Astrocyte (in vitro differentiated cells and primary cell): Measurements from ENCODE around the gene HIVEP2. TPM values are rescaled to one million over a fixed set of nuclear protein-coding genes. Genes with fewer than 3 reads are reported as not detected.

Source experiments
- DNase-seq: peaks from one replicate; pipeline ENCODE4 v3.0.0-alpha.2; 2010; ENCODE audit warnings: low read depth
- FAIRE-seq: peaks from 2 replicates; lab custom pipeline; 2011; peaks lifted over from hg19 to GRCh38; lab: Jason Lieb, UNC
- H2AFZ ChIP-seq: 2 replicates; pipeline ENCODE4 v1.6.0; 2012; ENCODE audit warnings: low read depth, low read length, inconsistent platforms
- H3K27ac ChIP-seq: 2 replicates; pipeline ENCODE4 v1.5.1; 2011; ENCODE audit warnings: low read depth, low read length, inconsistent platforms
- H3K27me3 ChIP-seq: 2 replicates; pipeline ENCODE4 v1.6.0; 2011; ENCODE audit warnings: low read length, inconsistent platforms; ENCODE audit not compliant: insufficient read depth
- H3K36me3 ChIP-seq: 2 replicates; pipeline ENCODE4 v1.5.1; 2011; ENCODE audit warnings: low read length, inconsistent platforms; ENCODE audit not compliant: insufficient read depth
- H3K4me1 ChIP-seq: 2 replicates; pipeline ENCODE4 v1.5.1; 2011; ENCODE audit warnings: low read length, inconsistent platforms; ENCODE audit not compliant: insufficient read depth
- H3K4me2 ChIP-seq: 2 replicates; pipeline ENCODE4 v1.6.0; 2012; ENCODE audit warnings: low read length, inconsistent platforms
- H3K4me3 ChIP-seq: 2 replicates; pipeline ENCODE4 v1.5.1; 2011; ENCODE audit warnings: low read depth, mild to moderate bottlenecking, low read length, inconsistent platforms; ENCODE audit not compliant: insufficient read depth
- H3K79me2 ChIP-seq: 2 replicates; pipeline ENCODE4 v1.6.0; 2012; ENCODE audit warnings: mild to moderate bottlenecking, low read length, inconsistent platforms; ENCODE audit not compliant: insufficient read depth
- H3K9ac ChIP-seq: 2 replicates; pipeline ENCODE4 v1.6.0; 2012; ENCODE audit warnings: mild to moderate bottlenecking, low read length, inconsistent platforms
- H3K9me3 ChIP-seq: 2 replicates; pipeline ENCODE4 v1.5.1; 2012; ENCODE audit warnings: low read depth, mild to moderate bottlenecking, low read length, inconsistent platforms; ENCODE audit not compliant: insufficient read depth
- H4K20me1 ChIP-seq: 2 replicates; pipeline ENCODE4 v1.6.0; 2012; ENCODE audit warnings: low read length, inconsistent platforms; ENCODE audit not compliant: insufficient read depth
- H3K27ac Mint-ChIP-seq: one replicate; pipeline ENCODE4 v1.8.0; 2021; ENCODE audit warnings: mild to moderate bottlenecking, mixed read lengths; ENCODE audit not compliant: unreplicated experiment
- H3K27me3 Mint-ChIP-seq: one replicate; pipeline ENCODE4 v1.8.0; 2021; ENCODE audit warnings: low read depth, mixed read lengths; ENCODE audit not compliant: unreplicated experiment
- H3K36me3 Mint-ChIP-seq: one replicate; pipeline ENCODE4 v1.8.0; 2021; ENCODE audit warnings: low read depth, mixed read lengths; ENCODE audit not compliant: unreplicated experiment
- H3K4me1 Mint-ChIP-seq: one replicate; pipeline ENCODE4 v1.8.0; 2021; ENCODE audit warnings: low read depth, mixed read lengths; ENCODE audit not compliant: unreplicated experiment
- H3K4me3 Mint-ChIP-seq: one replicate; pipeline ENCODE4 v1.8.0; 2021; ENCODE audit warnings: mild to moderate bottlenecking, moderate library complexity, mixed read lengths; ENCODE audit not compliant: unreplicated experiment
- H3K9me3 Mint-ChIP-seq: one replicate; pipeline ENCODE4 v1.8.0; 2021; ENCODE audit warnings: mild to moderate bottlenecking, mixed read lengths; ENCODE audit not compliant: unreplicated experiment
- EZH2 ChIP-seq: IDR thresholded peaks from 2 replicates; pipeline ENCODE4 v1.6.1; 2012; ENCODE audit warnings: mild to moderate bottlenecking, low read length, inconsistent platforms; ENCODE audit not compliant: insufficient read depth
- total RNA-seq: library from RNA; stranded (reverse); gene quantifications from 2 replicates; pipeline ENCODE4 v1.2.1, GENCODE V29; 2021
- TF ChIP-seq, protein P1 (sequence below): IDR thresholded peaks from 2 replicates; pipeline ENCODE4 v1.5.1; 2011; ENCODE audit warnings: low read depth, mild to moderate bottlenecking, inconsistent platforms, low read length, moderate library complexity; ENCODE audit not compliant: insufficient read depth

HIVEP2 gene
- total RNA-seq, 1 donor from 2014 or later: 21.2 TPM

DNA sequence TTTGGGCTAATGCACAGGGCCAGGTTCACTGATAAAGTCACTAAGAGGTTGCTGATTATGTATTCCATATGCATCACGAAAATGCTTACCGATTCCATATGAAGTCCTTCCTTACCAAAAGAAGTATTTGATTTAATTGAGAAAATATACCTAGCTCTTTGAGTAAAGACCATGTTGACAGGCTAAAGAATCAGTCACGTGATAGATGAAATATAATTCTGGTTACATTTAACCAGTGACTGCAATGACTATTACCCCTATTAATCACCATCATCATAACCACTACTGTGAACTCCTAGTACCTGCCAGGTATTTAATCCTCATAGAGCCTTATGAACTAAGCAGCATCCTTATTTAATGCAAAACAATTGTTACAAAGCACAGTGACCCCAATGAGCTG is 110.1 kb downstream of the HIVEP2 start:
- H3K4me2 ChIP-seq: no peak overlapping the region
- no peaks in the 10 kb centered on the region for H4K20me1 ChIP-seq
- Mint-ChIP-seq H3K36me3 (no peaks in the 10 kb centered on the region), H3K27me3 (no peaks in the 10 kb centered on the region), H3K9me3 (no peaks in the 10 kb centered on the region), H3K4me3 (no peak overlapping the region), H3K27ac (no peak overlapping the region), H3K4me1 (peaks cover 42% of the 10 kb centered on the region)
- H2AFZ ChIP-seq: no peak overlapping the region
- DNase-seq (no peak), FAIRE-seq (no peak)
- H3K9ac ChIP-seq: no peak overlapping the region
- no peak overlapping the region for H3K4me3 ChIP-seq
- H3K27ac ChIP-seq: no peak overlapping the region
- no peaks in the 10 kb centered on the region for H3K36me3 ChIP-seq
- H3K27me3 ChIP-seq: no peaks in the 10 kb centered on the region
- no peaks in the 10 kb centered on the region for H3K9me3 ChIP-seq
- TF ChIP-seq, protein P1, sequence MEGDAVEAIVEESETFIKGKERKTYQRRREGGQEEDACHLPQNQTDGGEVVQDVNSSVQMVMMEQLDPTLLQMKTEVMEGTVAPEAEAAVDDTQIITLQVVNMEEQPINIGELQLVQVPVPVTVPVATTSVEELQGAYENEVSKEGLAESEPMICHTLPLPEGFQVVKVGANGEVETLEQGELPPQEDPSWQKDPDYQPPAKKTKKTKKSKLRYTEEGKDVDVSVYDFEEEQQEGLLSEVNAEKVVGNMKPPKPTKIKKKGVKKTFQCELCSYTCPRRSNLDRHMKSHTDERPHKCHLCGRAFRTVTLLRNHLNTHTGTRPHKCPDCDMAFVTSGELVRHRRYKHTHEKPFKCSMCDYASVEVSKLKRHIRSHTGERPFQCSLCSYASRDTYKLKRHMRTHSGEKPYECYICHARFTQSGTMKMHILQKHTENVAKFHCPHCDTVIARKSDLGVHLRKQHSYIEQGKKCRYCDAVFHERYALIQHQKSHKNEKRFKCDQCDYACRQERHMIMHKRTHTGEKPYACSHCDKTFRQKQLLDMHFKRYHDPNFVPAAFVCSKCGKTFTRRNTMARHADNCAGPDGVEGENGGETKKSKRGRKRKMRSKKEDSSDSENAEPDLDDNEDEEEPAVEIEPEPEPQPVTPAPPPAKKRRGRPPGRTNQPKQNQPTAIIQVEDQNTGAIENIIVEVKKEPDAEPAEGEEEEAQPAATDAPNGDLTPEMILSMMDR: no peak
- no peak for TF ChIP-seq EZH2
- H3K79me2 ChIP-seq: peaks cover 40% of the 10 kb centered on the region
- peaks cover 29% of the 10 kb centered on the region for H3K4me1 ChIP-seq

DNA sequence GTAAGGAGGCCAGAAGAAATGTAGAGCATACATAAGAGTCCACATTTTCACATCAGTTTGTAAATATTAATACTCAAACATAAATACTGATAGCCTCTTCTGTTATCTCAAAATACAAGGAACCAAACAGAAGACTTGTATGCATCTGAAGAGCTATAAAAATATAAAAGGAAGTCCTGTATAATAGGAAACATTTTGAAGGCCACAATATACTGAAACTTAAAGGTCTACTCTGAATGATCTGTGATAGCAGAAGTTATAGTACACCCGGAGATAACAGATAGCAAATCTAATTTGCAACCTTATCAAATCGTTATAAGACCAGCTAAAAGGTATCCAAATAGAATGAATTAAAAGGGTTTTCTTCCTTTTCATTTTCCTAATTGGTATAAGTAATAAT is 111.2 kb downstream of the HIVEP2 start:
- H3K36me3 ChIP-seq: no peaks in the 10 kb centered on the region
- Mint-ChIP-seq H3K9me3 (no peaks in the 10 kb centered on the region), H3K27me3 (no peaks in the 10 kb centered on the region), H3K27ac (no peak overlapping the region), H3K4me1 (peaks cover 36% of the 10 kb centered on the region), H3K4me3 (no peak overlapping the region), H3K36me3 (no peaks in the 10 kb centered on the region)
- H3K27ac ChIP-seq: peak overlapping the region; percentile 86
- DNase-seq (no peak), FAIRE-seq (no peak)
- H3K4me3 ChIP-seq: no peak overlapping the region
- TF ChIP-seq EZH2: no peak
- TF ChIP-seq, protein P1: no peak
- peaks cover 34% of the 10 kb centered on the region for H3K79me2 ChIP-seq
- H3K9me3 ChIP-seq: no peaks in the 10 kb centered on the region
- H3K9ac ChIP-seq: peak overlapping the region; percentile 62
- H3K4me1 ChIP-seq: peaks cover 20% of the 10 kb centered on the region
- no peaks in the 10 kb centered on the region for H4K20me1 ChIP-seq
- H3K4me2 ChIP-seq: peak overlapping the region; percentile 64
- no peaks in the 10 kb centered on the region for H3K27me3 ChIP-seq
- no peak overlapping the region for H2AFZ ChIP-seq

DNA sequence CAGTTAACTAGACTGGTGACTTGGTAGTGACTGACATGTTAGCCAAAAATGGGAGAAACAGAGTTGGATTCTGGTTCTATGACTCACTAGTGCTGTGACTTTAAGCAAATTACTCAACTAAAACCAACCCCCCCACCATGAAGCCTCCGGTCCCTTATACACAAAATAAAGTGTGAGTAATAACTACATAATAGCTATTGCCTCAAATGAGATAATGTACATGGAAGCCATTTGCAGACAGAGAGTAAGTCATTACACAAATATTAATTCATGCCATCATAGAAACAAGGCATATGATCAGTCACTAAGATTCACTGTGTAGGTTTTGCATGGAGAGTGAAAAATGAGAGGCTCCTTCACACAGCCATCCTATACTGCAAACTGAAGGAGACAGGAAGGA is 111.9 kb downstream of the HIVEP2 start:
- H3K4me2 ChIP-seq: peak overlapping the region; percentile 64
- H3K36me3 ChIP-seq: no peaks in the 10 kb centered on the region
- peak overlapping the region; percentile 86 for H3K27ac ChIP-seq
- no peak overlapping the region for H3K4me3 ChIP-seq
- no peaks in the 10 kb centered on the region for H4K20me1 ChIP-seq
- no peaks in the 10 kb centered on the region for H3K27me3 ChIP-seq
- H3K4me3 Mint-ChIP-seq: no peak overlapping the region
- peaks cover 32% of the 10 kb centered on the region for H3K79me2 ChIP-seq
- H2AFZ ChIP-seq: no peak overlapping the region
- H3K27ac Mint-ChIP-seq: peak overlapping the region; percentile 30
- FAIRE-seq (peak; percentile 93), DNase-seq (peak; percentile 95)
- no peak for TF ChIP-seq EZH2
- TF ChIP-seq, protein P1: no peak
- H3K9me3 Mint-ChIP-seq: no peaks in the 10 kb centered on the region
- H3K9ac ChIP-seq: peak overlapping the region; percentile 67
- no peaks in the 10 kb centered on the region for H3K9me3 ChIP-seq
- H3K4me1 Mint-ChIP-seq: peaks cover 32% of the 10 kb centered on the region
- H3K4me1 ChIP-seq: peaks cover 16% of the 10 kb centered on the region
- no peaks in the 10 kb centered on the region for H3K27me3 Mint-ChIP-seq
- H3K36me3 Mint-ChIP-seq: no peaks in the 10 kb centered on the region
